Adrenal gland (tissue), 5 donors: Measurements from ENCODE around the gene SLC27A2.

Source experiments
- POLR2A ChIP-seq, 2 donors: fragments of 450-650 bp; IDR thresholded peaks; one replicate each; pipeline ENCODE4 v1.6.1; 2017; ENCODE audit warnings: antibody characterized with exemption in 2 of 2, mild to moderate bottlenecking in 2 of 2, moderate library complexity in 1 of 2
- TF ChIP-seq, protein P1 (sequence below), 6 experiments: fragments of 450-650 bp in 4 of 6; fragments of 200-600 bp in 2 of 6; sonication (generic) in 1 of 6; IDR thresholded peaks; 1 replicate in 5 of 6; 2 replicates in 1 of 6; pipeline versions ENCODE4 v1.5.1 to v1.8.0; 2016 to 2021; ENCODE audit warnings: antibody characterized with exemption in 6 of 6, mild to moderate bottlenecking in 2 of 6, moderate library complexity in 1 of 6
- donor health status: DM: no; HTN: no; CAD: no.

DNA sequence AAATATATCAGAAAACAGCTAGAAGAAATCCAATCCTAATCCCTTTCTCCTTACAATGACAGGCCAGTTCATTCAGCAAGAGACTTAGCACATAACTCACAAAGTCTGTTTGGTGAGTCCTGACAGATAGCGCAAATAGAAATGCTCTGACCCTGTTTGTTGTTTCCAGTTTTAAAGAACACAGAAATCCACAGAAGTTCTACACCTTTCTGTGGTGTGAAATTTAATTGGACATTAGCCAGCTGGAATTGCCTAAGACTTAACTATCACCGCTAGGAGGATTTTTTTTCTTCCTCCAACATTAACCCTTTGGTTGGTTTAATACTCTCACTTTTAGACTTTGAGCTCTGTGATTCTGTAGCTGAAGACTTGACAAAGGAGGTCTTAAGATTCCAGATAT, 52.8 kb downstream of the SLC27A2 start:
- TF ChIP-seq, protein P1, sequence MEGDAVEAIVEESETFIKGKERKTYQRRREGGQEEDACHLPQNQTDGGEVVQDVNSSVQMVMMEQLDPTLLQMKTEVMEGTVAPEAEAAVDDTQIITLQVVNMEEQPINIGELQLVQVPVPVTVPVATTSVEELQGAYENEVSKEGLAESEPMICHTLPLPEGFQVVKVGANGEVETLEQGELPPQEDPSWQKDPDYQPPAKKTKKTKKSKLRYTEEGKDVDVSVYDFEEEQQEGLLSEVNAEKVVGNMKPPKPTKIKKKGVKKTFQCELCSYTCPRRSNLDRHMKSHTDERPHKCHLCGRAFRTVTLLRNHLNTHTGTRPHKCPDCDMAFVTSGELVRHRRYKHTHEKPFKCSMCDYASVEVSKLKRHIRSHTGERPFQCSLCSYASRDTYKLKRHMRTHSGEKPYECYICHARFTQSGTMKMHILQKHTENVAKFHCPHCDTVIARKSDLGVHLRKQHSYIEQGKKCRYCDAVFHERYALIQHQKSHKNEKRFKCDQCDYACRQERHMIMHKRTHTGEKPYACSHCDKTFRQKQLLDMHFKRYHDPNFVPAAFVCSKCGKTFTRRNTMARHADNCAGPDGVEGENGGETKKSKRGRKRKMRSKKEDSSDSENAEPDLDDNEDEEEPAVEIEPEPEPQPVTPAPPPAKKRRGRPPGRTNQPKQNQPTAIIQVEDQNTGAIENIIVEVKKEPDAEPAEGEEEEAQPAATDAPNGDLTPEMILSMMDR (IDR thresholded peaks at IDR 0.05): no peak
- TF ChIP-seq POLR2A (IDR thresholded peaks at IDR 0.05): no peak
